NCI-H146 (cell line): ENCODE measurements around the gene DMKN.

Source experiments
- DNase-seq: peaks from one replicate; lab custom pipeline; 2025; lab: John Stamatoyannopoulos, UW

Gene DMKN, protein sequence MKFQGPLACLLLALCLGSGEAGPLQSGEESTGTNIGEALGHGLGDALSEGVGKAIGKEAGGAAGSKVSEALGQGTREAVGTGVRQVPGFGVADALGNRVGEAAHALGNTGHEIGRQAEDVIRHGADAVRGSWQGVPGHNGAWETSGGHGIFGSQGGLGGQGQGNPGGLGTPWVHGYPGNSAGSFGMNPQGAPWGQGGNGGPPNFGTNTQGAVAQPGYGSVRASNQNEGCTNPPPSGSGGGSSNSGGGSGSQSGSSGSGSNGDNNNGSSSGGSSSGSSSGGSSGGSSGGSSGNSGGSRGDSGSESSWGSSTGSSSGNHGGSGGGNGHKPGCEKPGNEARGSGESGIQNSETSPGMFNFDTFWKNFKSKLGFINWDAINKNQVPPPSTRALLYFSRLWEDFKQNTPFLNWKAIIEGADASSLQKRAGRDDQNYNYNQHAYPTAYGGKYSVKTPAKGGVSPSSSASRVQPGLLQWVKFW

DNA sequence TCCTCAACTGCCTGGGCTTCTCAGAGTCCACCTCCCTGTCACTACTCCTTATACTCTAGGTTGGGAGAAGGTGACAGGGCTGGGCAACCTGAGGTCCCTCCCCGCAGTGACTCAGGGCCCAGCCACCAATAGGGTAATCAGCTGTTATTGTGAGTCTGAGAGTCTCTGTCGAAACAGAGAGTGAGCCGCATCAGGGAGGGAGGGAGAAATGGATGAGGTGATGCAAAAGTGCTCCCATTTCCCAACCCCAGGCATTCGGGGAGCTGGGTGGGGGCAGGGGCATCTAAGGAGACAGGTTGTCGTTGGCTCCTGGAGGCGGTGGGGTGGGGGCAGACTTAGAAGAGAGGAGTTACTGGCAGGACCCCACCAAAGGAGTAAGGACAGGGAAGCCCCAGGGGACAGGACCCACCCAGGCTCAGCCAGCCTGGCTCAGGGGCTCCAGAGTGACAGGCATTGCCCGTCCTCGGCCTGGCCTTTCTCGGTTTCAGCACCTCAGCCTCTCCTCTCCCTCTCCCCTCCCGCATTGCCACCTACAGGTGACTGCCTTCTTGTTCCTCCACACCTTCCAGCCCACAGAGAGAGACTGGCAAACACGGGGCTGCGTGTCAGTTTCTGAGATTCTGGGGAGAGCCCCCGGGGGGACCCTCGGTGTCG is at the start of gene DMKN:
DMKN (minus strand) TSS at position 22 of the 654 bp plus-strand sequence. CDS start 174 bp downstream, outside the sequence.
- DNase-seq, result no peak

DNA sequence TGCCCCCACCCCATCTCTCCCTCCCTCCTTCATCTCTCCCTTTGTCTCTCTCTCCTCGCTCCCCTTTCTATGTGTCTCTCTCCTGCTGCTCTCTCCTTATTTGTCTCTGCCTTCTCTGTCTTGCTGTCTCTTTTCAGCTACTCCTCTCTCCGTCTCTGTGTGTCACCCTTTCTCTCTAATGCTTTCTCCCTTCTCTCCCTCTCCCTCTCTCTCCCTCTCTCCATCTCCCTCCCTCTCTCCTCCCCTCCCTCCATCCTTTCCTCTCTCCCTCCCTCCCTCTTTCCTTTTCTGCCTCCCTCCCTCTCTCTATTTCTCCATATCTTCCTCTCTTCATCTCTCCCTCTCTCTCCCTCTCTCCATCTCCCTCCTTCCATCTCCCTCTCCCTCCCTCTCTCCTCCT is 49.3 kb upstream of the DMKN start:
- DNase-seq, result no peak

DNA sequence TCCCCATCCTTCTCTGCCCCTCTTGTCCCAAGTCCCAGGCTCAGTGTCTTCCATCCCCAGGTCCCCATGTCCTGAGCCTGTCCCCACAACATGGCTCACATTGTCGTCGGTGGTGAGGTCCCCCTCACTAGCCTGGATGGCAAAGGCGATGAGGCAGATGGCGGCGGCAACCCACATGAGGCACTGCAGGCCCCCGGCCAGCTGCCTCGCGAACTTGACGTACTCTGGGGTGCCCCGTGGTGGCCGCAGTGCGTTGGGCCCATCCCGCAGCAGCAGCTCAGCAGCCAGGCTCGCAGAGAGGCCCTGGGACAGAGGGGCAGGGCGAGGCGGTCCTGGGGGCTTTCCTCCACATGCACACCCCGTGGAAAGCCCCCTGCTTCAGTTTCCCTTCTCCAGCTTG is 48.9 kb upstream of the DMKN start:
- no peak for DNase-seq

DNA sequence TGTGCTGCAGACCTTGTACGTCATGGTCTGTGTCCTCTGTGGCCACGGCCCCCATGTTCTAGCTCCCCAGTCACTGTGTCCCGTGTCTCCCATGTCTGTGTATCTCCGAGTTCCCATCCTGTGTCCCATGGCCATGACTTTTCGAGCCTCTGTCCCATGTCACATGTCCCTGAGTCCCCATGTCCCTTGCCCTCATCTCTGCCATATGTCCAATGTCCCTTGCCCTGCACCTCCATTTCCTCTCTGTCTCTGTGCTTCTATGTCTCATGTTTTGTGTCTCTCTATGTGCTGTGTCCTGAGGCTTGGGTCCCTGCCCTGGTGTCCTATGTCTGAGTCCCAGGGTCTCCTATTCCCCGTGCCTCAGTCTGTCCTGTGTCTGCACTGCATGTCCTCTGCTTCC is 48.0 kb upstream of the DMKN start:
- no peak for DNase-seq

DNA sequence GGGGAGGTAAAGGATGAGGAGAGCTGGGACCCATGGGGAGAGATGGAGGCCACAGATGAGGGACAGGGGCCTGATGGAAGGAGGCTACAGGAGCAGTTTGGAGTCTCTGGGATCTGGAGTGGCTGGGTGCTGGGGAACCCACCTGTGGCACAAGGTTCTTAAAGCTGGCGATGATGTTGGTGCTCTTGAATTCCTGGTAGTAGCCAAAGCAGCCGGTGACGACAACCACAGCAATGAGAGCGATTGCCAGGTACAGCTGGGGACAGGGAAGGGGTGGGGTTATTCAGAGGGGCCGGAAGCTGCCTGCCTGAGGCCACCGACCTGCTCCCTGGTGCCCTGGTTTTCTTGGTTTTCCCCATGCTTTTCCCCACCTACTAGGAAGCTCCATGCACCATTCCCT is 47.2 kb upstream of the DMKN start:
- DNase-seq, result no peak

DNA sequence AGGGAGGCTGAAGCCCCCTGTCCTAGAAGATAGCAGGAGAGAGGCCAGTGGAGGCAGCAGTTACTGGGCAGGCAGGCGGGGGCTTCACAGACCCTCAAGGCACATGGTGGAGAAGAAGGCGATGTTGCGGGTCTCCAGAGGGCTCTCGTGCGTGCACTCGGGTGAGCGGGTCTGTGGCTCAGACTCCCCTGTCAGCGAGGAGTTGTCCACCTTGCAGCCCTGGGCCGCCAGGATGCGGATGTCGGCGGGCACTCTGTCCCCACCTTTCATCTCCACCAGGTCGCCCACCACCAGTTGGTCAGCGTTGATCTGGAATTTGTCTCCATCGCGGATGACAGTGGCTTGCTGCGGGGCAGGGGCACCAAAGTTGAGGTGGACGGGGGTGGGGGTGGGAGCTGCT is 46.8 kb upstream of the DMKN start:
- no peak for DNase-seq

DNA sequence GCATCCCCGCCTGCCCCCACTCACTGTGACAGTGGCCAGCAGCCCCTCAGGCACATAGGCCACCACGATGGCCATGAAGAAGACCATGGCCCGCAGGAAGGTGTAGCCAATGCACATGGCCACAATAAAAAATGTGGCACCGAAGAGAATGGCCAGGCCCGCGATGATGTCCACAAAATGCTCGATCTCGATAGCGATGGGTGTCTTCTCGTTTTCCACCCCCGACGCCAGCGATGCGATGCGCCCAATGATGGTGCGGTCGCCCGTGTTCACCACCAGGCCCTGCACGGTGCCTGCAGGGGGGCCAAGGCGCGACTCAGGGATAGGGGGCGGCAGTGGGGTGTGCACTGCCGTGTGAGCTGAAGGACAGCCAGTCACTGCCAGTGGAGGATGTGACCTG is 46.3 kb upstream of the DMKN start:
- DNase-seq, result no peak

DNA sequence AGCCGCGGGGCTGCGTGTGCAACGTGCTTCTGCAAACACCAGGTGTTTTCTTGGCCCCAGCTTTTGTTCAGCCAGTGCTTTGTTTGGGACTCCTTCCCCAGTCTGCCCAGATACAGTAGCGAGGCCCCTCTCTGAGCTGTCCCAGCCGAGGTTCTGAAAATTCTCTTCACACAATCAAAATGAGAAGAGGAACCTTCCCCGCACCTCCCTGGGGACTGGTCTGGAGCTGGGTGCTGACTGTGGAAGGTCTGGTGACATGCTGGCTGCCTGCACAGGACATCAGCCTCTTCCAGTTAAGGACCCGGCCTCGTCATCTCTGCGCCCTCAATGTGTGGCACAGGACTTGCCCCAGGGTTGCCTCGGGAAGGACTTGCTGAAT is 45.8 kb upstream of the DMKN start:
- peak; percentile 50 for DNase-seq

DNA sequence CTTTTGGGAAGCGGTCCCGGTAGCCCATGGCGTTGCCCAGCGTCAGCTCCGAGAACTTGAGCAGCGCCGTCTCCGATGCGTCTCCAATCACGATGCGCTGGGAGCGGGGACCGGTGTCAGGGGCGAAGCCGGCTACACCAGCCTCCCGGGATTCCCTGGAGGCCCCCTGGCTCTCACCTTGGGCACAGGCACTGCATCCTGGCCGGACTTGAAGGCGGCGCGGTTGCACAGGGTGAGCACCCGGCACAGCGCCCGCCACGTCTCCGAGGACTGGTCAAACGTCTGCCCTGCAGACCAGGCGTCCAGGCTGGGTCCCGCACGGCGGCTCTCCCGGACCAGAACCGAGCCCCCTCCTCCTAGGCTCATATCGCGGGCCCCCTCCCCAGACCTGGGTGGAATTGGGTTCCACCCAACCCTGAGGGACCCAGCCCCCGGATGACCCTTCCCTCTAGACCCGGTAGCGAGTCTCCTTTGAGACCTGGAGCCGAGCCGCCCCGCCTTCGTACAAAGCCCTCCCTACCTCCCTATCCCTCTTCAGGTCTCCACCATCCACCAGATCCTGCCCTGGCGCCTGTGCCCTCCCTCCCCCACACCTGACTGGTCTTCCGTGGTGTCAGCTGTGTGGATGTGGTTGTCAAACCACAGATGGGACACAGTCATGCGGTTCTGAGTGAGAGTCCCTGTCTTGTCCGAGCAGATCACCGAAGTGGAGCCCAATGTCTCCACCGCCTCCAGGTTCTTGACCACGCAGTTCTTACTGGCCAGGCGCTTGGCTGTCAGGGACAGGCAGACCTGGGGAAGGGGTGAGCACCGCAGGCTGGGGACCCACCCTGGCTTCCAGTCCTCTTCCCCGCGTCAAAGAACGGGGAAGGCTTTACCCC is 45.2 kb upstream of the DMKN start:
- no peak for DNase-seq

DNA sequence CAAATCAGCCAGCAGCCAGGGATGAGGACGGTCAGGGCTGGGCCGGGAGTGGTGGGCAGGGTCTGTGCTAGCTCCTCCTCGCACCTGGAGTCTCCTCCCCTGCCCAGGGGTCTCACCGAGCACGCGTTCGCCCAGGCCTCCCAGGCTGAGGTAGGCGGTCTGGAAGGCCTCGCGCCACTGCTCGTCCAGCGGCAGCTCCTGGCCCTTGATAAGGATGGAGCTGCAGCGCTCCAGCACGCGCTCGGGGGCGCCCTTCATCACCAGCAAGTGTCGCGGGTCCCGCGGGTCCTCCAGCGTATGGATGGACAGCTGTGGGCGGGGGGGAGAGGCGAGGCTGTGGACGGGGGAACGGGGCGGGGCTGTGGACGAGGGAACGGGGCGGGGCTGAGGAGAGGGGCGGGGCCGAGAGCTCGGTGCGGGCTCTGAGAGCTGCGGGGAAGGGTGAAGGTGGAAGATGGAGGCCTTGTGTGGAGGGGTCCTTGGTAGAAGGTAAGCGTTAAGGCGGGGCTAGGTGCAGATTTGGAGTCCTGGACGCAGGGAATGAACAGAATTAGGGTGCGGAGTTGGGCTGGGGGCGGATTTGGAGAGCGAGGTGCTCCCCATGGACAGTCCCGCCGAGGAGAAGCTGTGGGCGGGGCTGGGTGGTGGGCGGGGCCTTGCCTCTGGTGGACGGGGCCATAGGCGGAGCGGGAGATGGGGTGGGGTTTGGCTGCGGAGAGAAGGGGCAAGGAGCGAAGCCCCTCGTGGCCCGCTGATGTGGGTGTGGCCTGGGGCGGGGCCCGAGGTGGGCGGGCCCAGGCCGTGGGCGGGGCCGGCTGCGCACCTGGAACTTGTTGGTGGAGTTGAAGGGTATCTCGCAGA is 44.3 kb upstream of the DMKN start:
- peak; percentile 82 for DNase-seq

DNA sequence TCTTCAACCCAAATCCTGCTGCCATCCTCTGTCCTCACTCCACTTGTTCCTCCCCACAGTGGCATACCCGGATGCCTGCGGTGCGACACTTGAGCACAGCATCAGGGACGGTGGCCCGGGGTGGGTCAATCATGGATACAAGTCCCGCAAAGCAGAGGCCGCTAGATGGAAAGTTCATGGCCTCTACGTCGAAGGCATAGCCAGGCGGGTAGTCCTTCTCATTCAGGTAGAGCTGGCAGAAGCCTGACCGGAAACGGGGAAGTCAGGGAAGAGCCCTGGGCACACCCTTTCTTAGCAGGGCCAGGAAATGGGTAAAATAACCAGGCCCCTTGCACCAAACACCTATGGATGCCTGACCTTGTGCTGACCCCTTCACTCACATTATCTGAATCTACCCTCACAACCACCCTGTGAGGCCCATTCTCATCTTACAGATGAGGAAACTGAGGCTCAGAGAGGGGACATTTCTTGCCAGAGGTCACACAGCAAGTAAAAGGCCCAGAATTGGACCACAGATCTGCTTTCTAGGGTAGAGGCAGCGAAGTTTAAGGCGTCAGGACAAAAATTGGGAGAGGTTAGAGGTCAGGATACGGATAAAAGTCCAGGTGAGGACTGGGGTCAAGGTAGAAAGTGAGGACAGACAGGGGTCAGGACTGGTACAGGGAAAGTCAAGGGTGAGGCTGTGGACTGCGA is 43.5 kb upstream of the DMKN start:
- DNase-seq, result no peak

DNA sequence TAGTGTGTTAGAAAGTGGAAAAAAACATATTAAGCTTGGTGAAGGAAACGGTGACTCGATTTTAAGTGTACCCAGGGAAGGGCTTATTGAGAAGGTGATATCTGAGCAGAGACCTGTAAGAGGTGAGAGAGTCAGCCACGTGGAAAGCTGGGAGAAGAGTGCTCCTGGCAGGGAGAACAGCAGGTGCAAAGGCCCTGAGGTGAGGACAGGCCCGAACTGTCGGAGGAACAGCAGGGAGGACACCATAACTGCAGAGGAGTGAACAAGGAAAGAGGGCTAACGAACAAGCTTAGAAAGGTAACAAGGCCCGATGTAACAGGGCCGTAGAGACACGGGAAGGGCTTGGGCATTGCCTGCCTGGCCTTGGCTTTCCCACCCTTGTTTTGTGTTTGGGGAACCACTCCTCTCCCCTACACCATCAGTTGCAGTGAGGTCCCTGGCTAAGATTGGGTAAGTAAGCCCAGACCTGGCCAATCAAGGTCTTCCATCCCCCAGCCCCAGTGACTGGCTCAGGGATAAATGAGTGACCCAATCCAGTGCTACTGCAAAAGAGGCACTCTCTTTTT is 42.7 kb upstream of the DMKN start:
- no peak for DNase-seq

DNA sequence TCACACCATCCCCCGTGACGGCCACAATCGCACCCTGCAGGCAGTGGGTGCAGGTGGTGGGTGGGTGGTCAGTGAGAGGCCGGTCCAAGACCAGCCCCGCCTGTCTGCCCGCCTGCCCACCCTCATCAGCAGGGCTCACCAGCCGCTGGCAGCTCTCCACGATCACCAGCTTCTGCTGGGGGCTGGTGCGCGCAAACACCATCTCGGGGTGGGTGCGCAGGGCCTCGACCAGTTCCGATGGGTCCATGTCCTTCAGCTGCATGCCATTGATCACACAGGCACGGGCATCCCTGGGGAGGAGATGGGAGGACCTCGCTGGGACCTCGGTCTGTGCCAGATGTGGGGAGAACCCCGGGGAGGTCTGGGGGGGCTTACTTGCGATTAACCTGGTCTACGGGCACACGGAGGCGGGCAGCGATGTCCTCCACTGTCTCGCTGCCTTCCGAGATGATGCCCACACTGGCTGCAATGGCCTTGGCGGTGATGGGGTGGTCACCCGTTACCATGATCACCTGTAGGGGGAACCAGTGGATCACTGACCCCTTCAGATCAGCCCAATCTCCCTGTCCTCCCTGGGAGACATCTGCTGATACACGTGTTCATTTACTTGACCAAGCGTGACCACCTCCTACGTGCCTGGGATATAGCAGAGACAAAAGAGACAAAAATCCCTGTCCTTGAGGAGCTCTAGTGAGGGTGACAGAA is 42.0 kb upstream of the DMKN start:
- DNase-seq, result peak; percentile 74

DNA sequence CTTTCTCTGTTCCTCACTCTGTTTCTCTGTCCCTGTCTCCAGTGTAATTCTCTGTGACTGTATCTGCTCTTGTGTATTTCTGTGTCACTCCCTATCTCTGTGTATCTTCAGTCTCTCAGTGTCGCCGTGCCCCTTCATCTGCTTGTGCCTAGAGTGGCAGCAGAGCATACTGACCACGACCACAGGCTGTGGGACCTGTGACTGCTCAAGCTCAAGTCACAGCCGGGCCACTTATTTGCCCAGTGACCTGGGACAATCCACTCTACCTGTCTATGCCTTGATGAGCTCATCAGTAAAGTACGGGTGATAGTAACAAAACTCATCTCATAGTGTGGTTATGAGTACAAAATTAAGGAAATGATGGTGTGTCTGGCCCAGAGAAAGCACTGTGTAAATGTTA is 40.6 kb upstream of the DMKN start:
- DNase-seq, result no peak

DNA sequence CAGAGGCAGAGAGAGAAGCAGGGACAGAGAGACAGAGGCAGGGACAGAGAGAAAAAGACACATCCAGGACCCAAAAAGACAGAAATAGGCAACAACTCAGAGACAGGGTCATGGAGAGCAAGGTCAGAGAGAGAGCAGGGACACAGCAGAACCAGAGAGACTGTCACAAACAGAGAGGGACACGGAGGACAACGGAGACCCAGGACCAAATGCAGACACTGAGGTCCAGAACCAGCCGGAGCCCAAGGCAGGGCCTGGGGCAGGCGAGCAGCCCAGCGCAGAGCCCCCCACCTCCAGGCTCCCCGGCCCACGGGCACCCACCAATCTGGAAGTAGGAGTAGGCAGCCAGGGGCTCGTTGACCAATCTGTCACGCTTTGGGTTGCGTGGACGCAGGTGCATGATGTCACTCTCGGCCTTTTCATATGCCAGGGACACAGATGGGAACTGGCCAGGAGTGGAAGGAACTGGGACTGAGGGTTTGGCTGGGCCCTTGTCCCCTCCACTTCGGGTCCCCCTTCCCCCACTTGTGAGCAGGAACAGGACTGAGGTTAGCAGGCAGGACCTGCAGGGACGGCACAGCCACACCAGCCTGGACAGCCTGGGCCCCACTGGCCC is 40.0 kb upstream of the DMKN start:
- DNase-seq, result no peak

DNA sequence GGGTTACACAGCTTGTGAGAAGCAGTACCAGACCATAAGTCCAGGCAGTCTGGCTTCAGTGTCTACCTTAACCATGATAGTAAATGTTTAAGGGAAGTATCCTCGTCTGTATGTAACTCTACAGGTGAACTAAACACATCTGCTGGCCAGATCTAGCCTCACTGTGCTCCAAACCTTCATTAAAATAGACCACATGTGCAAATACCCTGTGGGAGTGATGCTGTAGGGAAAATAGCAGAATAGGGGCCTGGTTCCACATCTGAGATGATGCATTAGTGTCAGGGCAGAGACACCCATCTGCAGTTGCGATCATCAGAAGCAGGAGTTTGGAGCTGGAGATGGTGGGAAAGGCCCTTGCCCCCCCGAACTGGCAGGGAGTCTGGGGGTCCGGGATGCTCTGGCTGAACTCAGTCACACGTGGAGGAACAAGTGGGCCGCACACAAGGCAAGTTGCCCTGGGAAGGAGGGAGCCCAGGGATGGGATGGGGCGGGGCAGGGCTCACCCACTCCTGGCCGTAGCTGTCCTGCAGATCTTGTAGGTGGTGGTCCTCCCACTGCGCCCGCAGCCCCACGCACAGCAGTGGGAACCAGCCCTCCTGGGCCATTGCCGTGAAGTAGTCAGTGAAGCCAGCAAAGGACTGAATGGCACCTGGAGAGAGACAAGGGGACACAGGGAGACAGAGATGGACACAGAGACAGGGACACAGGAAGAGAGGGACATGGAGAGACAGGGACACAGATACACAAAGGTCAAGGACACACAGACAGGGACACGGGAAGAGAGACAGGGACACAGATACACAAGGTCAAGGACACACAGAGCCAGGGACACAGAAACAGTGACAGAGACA is 39.3 kb upstream of the DMKN start:
- no peak for DNase-seq

DNA sequence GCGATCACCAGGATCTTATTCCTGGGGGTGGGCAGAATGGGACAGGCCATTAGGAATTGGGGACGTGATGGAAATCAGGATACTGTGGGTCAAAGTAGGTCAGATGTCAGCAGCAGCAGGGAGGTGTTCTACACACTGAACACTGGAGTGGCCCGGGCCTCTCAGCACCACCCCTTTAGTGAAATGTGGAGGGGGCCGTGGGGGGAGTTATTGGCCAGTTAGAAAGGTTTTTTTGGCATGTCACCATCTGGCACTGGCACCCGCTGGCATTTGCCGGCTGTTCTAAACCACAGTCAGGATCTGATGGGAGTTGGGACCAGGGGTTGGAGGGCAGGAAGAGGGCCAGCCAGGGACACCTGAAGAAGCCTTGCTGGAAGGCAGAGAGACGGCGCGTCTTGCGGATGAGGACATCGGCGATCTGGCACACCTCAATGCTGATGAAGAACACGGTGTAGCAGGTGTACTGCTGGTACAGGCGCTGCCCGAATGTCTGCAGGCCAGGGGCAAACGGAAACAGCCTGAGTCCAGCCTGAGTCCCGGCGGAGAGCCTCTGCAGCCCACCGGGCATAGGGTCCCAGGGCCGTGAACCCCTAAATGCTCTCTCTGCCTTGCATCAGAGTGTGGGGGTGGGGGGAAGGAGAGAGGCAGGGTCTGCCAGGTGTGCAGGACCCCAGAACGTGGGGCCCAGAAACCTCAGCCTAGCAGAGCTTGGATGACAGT is 37.8 kb upstream of the DMKN start:
- DNase-seq, result no peak
